HG03095 (cell line): ENCODE data around the gene MDH1B.

Source experiments
- ATAC-seq: cut with Tn5 transposase; IDR thresholded peaks from one replicate; pipeline ENCODE4 v1.9.1; 2021; ENCODE audit warnings: moderate library complexity; ENCODE audit not compliant: unreplicated experiment

MDH1B gene

GRCh38 chr2:206698811-206699210 lies 66.3 kb downstream of the MDH1B start:
- no peak for ATAC-seq

GRCh38 chr2:206696910-206697309 lies 68.2 kb downstream of the MDH1B start:
- ATAC-seq: no peak

DNA sequence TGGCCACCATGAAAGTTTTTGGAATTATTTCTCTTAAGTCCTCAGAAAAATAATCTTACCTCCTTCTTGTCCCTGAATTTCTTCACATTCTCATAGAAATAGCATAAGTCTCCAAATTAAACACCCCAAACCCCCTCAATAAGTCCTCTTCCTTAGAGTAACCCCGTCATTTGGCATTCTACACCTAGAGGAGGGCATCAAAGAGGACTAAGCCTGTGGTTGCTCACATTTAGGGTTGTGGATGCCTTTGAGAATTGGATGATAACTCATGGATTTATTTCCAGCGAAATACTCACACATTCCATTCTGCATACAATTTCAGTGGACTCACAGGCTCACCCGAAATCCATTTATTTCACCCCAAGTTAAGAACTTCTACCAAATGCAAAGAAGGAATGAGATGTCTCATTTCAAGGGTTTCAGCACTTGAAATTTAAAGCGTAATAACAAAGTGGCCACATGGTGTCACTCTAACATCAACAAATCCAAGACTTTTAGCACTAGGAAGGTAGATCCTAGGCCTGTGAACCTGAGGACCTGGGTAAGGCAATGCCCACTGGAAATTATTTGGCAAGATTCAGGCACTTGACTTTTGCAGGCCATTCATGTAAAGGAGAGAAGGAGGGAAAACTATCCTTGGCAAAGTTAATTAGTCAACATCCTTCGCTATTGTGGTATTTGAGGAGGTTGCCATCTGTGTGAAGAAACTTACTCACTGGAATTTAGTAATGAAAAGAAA lies 71.6 kb downstream of the MDH1B start:
- no peak for ATAC-seq

DNA sequence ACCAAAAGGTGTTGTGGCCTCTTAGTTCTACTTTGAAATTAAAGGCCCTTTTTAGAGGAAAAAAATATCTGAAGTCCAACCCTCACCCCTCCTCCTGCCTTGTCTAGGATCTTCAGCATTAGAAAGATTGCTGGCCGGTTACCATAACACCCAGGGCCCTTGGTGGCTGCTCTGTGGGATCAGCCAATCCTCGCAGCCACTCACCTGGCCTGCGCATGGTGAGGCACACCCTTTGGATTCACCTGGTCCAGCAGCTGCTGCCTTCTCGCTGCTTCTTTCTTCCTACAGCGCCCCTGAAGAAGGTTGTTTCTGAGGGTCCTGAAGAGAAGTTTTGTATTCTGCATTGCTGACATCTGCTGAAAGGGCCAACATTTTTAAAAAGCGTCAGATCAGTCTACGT lies 72.2 kb downstream of the MDH1B start:
- ATAC-seq: no peak

DNA sequence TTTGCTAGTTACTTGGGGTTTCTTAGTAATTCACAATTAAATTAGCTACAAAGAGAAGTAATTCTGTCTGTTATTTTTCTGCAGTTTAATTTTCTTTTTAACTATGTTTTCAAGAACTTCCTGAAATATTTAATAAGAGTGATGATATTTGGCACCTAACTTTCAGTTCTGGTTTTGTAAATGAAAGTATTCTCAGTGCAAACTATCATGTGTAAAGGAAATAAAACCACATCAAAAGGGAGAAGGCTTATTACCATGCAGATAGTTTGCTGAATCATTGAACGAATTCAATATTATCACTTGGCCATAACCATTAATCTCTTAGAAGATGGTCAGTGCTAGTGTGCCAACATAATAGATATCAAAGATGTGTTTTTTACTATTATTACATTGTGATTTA lies 76.1 kb downstream of the MDH1B start:
- ATAC-seq: no peak

DNA sequence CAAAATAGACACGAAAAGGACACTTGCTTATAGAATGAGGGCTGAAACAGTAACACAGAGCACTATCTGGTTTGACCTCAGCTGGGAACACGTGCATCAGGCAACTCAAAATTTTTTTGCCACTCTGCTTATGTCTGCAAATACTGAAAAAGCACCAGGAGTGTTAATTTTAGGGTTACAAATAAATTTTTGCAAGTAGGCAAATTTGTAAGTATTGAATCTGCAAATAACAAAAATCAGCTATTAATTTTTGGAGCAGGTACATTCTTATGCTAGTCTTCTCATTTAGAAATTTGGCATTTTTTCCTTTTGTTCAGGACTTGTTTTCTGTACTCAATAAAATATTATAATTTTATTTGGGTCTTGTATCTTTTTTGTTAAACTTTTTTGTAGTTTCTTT lies 76.7 kb downstream of the MDH1B start:
- no peak for ATAC-seq
